ENCODE results near the gene PLCB1. TPM values are rescaled to one million over a fixed set of nuclear protein-coding genes. Genes with fewer than 3 reads are reported as not detected.

The PLCB1 gene
- total RNA-seq, 1 donor from 2014 or later: 6.3 TPM

GRCh38 chr20:8309634-8310033 lies 177.6 kb downstream of the PLCB1 start:
- H3K4me3 ChIP-seq: no peak overlapping the region
- H3K9me3 ChIP-seq: no peaks in the 10 kb centered on the region
- H3K36me3 ChIP-seq: no peaks in the 10 kb centered on the region
- DNase-seq (no peak), ATAC-seq (peak in 1 of 2 donors; percentile 77)
- H3K4me1 ChIP-seq: no peaks in the 10 kb centered on the region
- H3K27me3 ChIP-seq (ENCODE audit: low read depth): no peaks in the 10 kb centered on the region
- TF ChIP-seq CTCF (IDR thresholded peaks at IDR 0.05): no peak
- intact Hi-C loops (cut with DNase I): no loop called here
- no peak overlapping the region for H3K27ac ChIP-seq

GRCh38 chr20:8310618-8311017 lies 178.6 kb downstream of the PLCB1 start:
- no peaks in the 10 kb centered on the region for H3K27me3 ChIP-seq (ENCODE audit: low read depth)
- H3K4me1 ChIP-seq: no peaks in the 10 kb centered on the region
- H3K36me3 ChIP-seq: no peaks in the 10 kb centered on the region
- TF ChIP-seq CTCF (IDR thresholded peaks at IDR 0.05): no peak
- H3K9me3 ChIP-seq: no peaks in the 10 kb centered on the region
- no peak overlapping the region for H3K4me3 ChIP-seq
- DNase-seq (no peak), ATAC-seq (no peak)
- H3K27ac ChIP-seq: no peak overlapping the region
- intact Hi-C loops (cut with DNase I): no loop called here

GRCh38 chr20:8313073-8313472 lies 181.0 kb downstream of the PLCB1 start:
- Histone ChIP-seq H3K27me3 (ENCODE audit: low read depth) (no peaks in the 10 kb centered on the region), H3K4me1 (peaks cover 5% of the 10 kb centered on the region), H3K9me3 (no peaks in the 10 kb centered on the region), H3K27ac (no peak overlapping the region), H3K36me3 (no peaks in the 10 kb centered on the region), H3K4me3 (no peak overlapping the region)
- intact Hi-C loops (cut with DNase I): no loop called here
- no peak for ATAC-seq
- TF ChIP-seq CTCF (IDR thresholded peaks at IDR 0.05): no peak
- no peak for DNase-seq

GRCh38 chr20:8315639-8316573 lies 183.8 kb downstream of the PLCB1 start:
- intact Hi-C loops (cut with DNase I): no loop called here
- no peak for TF ChIP-seq CTCF (IDR thresholded peaks at IDR 0.05)
- no peaks in the 10 kb centered on the region for H3K36me3 ChIP-seq
- peaks cover 5% of the 10 kb centered on the region for H3K4me1 ChIP-seq
- H3K27me3 ChIP-seq (ENCODE audit: low read depth): no peaks in the 10 kb centered on the region
- DNase-seq (no peak), ATAC-seq (peak; percentile 65 to 92)
- H3K27ac ChIP-seq: no peak overlapping the region
- H3K4me3 ChIP-seq: no peak overlapping the region
- no peaks in the 10 kb centered on the region for H3K9me3 ChIP-seq

GRCh38 chr20:8317448-8317847 lies 185.4 kb downstream of the PLCB1 start:
- TF ChIP-seq CTCF (IDR thresholded peaks at IDR 0.05): no peak
- peaks cover 5% of the 10 kb centered on the region for H3K4me1 ChIP-seq
- H3K36me3 ChIP-seq: no peaks in the 10 kb centered on the region
- no peaks in the 10 kb centered on the region for H3K27me3 ChIP-seq (ENCODE audit: low read depth)
- no peak overlapping the region for H3K4me3 ChIP-seq
- no peak for ATAC-seq
- no peak for DNase-seq
- intact Hi-C loops (cut with DNase I): no loop called here
- no peaks in the 10 kb centered on the region for H3K9me3 ChIP-seq
- H3K27ac ChIP-seq: no peak overlapping the region
